GM19035 (cell line): Measurements from ENCODE around the gene OSER1.

Experiments used
- ATAC-seq: cut with Tn5 transposase; IDR thresholded peaks from one replicate; pipeline ENCODE4 v1.9.1; 2021; ENCODE audit not compliant: unreplicated experiment

Gene OSER1

DNA sequence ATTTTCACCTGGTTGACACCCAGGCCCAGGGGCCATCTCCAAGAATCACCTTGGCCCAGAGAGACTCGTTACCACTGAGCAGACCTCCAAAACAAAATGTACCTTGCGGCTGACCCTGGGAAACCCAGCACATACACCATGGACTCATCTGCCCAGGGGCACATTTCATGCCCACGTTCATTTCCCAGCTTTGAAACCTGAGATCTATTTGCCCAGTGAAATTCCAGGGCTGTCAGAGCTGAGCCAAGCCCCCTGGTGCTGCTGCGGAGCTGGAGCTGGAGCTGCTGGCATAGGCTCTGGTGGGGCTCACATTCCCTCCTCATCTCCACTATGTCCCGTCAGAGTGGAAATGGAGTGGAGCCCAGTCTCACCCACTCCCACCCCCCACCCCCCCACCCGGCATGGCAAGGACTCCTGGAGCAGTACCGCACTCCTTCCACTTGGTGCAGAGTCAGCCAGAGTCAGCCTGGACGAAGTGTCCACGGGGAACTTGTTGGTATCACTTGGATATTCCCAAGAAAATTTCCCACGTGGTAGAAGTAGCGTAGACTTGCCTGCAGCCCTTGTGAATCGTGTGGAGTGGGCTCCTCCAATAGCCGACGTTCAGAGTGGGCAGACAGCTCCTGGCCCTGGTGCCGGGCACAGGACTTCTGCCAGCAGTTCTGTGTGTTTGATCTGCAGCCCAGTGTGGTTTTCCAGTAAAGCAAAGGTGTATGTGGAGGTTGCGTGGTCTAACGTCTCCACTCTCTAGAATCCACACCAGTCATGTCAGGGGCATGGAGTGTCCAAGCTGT, 18.1 kb upstream of the OSER1 start:
- ATAC-seq = no peak

DNA sequence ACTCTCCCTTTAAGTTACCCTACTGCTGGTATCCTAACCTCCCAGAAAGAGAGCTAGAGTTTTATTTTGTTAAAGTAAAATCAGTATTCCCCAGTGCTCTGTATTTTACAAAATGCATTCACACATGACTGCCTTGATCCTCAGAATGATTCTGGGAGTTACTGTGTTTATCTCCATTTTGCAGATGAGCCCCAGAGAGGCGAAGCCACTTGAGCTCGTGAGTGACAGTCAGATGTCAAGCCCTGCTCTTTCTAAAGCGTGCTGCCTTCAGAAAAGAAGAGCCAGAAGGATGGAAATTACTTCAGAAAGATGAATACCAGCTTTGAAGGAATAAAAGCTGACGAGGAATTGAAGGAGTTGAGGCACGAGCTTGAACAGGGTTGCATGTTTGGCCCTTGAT, 14.1 kb upstream of the OSER1 start:
- no peak for ATAC-seq

DNA sequence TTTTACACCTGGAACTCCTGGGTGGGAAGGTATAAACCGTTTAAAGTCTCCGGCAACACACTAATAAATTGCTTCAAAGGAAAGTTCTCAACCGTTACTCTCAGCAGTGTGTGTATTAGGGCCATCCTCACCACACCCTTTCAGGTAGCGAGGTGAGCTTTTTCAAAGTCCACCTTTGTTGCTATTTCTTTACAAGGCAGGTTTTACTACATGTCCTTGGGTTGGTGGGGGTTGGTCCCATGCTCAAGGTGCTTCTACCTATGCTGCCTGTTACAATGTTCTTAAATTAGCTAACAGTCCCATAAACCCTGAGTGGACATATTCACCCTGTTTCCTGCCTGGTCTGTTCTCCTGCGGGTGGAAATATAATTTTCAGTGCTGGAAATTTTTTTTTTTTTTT, 13.2 kb upstream of the OSER1 start:
- no peak for ATAC-seq

DNA sequence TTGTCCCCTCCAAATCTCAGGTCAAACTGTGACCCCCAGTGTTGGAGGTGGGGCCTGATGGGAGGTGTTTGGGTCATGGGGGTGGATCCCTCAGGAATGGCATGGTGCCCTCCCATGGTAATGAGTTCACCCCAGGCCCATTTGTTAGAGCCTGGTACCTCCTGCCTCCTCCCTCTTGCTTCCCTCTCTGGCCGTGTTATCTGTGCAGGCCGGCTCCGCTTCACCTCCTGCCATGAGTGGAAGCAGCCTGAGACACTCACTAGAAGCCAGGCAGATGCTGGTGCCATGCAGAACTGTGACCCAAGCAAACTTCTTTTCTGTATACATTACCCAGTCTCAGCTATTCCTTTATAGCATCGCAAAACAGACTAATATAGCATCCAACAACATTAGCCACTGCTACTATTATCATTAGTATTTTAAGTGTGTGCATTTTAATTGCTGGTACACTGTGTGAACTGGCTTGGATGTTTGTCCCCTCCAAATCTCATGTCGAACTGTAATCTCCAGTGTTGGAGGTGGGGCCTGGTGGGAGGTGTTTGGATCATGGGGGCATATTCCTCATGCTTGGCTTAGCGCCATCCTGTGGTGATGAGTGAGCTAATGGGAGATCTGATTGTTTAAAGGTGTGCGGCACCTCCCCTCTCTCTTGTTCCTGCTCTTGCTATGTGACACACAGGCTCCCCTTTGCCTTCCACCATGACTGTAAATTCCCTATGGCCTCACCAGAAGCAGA, 12.2 kb upstream of the OSER1 start:
- no peak for ATAC-seq

DNA sequence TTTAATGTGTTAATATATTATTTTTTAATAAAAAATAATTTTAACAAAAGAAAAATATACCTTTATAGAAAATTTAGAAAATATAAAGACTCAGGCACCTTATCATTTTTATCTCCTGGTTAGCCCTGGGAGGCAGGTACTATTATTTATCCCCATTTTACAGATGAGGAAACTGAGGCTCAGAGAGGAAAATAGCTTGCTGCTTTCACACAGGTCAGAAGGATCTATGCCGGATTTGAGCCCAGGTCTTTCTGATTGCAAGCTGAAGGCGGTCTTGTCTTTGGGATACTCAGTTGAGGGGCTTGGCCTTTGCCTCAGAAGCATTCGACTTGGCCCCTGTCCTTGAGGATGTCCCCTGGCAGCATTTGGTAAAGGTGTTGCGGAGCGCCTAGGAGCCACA, 11.5 kb upstream of the OSER1 start:
- no peak for ATAC-seq

DNA sequence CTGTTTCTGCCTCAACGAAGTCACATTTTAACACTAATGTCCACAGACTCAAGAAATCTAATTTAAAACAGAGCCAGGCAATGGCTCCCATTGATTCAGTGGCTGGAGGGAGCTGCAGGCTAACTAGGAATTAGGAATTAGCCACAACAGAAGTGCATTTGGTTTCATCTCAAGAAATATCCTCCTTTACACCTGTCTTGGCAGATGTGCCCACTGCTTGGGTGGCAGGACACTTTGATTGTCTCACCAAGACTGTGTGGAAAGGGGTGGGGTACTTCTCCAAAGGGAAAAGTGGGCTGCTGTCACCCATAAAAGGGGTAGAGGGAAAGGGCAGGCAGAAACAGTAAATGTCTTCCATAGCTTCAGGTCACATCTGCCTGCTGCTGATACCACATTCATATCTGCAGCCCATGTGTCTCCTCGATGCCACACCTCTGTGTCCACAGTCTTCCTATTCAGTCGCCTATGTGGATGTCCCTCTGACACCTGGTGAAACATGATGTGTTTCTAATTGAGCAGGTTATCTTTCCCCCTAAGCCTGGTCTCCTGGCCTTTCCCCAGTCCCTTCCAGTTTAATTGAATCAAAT, 10.9 kb upstream of the OSER1 start:
- ATAC-seq = no peak

DNA sequence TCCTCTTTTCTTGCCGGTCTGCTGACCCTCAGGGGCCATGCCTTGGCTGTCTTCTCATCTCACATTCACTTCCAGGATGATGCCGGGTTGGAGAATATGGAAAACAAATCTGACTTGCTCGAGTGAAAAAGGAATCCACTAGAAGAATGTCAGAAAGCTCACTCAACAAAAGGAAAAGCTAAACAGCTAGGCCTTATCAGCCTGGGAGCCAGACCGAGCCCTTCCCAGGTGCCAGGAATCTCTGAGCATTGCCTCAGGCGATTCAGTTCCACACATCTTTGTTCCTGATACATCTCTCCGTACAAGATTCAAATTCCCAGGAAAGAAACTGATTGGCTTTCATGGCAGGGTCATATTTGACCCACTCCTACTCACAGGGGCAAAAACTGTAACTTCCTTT, 9.2 kb upstream of the OSER1 start:
- ATAC-seq = no peak

DNA sequence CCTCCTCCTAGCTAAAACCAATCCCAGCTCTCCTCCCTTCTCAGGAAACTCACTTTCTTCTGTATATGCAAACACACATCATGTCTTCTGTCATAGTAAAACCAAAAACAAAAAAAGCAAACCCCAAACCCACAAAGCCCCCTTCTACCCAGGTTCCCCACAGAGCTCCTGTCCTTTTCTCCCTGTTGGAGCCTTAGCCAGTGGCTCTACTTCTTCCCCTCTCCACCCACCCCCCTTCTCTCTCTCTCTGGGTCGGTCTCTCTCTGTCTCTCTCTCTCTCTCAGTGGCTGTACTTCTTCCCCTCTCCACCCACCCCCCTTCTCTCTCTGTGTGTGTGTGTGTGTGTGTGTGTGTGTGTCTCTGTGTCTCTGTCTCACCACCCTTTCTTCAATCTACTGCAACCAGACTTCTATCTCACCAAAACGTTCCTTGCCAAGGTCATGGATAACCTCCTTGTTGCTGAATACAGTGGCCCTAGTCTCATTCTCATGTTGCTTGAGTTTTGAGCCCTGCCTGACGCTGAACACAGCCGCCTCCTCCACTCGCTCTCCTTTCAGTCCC, 8.7 kb upstream of the OSER1 start:
- ATAC-seq = no peak

DNA sequence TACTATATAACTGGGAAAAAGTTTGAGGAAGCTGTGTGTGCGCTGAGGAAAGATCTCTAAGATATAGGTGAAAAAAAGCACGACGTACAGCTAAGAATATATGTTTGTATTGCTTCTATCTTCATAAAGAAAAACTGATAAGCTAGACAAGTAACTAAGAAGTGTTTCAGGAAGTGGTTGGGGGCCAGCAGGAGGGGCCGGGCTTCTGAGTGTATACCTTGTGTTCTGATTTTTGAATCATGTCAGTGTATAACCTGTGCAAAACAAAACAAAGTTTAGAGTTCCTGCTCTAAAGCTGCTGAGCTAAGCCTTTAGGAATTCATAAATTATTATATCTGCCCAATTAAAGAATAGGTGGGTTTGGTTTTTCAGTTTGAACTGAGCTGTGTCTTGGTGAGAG, 7.9 kb upstream of the OSER1 start:
- ATAC-seq = no peak

DNA sequence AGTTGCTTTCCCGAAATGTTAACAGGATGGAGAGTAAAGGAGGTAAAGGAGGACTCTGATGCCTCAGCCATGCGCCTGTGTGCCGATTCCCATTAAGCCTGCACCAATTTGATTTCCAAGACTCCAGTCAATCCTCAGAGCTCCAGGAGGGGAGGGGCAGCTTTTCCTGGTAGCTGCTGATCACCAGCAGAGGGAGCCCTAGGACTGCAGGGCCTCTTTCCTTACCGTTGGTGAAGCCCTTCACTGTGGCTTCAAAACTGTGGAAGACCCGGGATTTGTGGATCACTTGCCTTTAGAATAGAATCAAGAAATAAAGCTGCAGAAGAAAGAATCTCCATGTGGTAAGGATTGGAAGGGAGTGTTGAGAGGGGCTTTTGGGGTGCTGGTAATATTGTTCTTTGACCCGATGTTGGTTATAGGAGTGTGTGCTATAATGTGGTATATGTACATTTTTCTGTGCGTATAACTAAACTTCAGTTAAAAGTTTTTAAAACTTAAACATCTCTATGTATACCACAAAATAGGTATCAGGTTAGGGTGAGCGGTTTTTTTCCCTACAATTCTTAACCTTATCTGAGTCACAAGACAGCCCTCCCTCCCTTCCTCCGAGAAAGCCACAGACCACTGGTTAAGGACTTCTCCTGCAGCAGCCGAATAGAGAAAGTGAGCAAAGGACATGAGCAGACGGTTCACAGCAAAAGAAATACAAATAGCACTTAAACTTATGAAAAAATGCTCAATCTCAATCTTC, 6.9 kb upstream of the OSER1 start:
- ATAC-seq = no peak

DNA sequence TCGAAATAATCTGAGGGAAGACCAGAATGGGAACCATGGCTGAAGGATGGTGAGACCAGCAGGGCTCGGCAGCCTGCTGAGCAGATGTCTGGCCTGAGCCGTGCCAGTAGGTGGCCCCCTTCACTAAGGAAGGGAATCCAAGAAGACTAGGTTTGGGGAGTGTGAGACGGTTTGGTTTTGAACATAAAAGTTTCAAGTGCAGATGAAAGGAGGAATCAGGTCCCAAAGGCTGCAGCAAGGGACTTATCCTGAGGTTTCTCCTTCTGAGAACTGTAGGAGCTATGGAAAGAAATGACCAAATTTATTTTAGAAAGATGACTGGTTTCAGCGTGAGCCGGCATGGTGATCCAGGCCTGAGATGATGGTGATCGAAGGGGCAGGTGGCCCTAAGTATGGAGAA, 4.6 kb upstream of the OSER1 start:
- no peak for ATAC-seq

DNA sequence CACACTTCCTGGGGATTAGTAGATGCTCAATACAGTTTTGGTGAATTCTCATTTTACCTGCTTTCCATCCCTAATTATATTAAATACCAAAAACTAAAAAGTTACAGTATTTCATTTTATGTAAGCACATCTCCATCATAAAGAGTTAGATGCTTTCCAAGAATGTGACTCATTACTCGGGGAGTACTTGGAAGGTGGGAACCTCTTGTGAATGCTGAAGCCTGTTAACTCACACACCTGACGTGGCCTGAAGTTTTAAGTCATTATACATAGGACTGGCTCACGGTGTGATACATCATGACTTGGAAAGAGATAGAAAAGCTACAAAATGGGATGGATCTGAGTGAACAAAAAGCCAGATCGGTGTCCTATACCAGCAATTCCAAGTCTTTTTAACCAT, 2.2 kb upstream of the OSER1 start:
- ATAC-seq = no peak

DNA sequence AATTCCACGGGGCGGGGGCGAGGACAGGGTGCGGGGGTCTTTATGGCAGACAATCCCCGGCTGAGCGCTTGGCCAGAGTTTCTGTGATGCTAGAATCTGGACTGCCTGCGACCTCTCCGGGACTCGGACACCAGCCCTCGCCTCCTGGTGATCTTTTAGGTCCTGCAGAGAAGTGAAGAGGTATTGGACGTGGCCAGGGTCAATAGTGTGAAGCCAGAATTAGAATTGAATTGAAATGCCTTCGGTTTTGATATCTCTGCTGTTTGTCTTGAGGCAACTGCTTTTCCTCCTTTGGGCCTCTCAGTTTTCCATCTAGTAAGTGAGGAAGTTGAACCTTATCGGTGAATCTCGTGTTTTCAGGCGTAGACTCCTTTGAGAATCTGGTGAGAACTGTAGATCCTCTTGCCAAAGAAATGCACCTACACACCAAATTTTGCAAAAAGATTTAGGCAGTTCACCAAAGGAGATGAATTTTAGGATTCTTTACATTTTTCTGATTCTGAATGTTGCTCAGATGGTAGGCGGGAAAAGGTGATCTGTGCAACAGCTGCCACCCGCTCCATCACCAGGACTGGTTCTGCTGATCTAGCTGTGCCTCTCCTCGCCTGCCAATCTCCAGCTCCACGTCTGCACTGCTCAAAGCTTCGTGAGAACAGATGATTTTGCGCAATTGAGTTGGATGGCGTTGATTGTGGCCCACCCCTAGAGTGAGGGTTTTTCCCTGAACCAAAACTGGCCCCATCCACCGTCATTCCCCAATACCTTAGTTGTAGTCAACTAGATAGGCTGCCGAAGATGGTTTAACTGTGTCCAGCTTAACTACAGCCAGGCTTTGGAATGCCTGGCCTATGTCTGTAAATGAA, 837 bp upstream of the OSER1 start:
- peak; percentile 13 for ATAC-seq

DNA sequence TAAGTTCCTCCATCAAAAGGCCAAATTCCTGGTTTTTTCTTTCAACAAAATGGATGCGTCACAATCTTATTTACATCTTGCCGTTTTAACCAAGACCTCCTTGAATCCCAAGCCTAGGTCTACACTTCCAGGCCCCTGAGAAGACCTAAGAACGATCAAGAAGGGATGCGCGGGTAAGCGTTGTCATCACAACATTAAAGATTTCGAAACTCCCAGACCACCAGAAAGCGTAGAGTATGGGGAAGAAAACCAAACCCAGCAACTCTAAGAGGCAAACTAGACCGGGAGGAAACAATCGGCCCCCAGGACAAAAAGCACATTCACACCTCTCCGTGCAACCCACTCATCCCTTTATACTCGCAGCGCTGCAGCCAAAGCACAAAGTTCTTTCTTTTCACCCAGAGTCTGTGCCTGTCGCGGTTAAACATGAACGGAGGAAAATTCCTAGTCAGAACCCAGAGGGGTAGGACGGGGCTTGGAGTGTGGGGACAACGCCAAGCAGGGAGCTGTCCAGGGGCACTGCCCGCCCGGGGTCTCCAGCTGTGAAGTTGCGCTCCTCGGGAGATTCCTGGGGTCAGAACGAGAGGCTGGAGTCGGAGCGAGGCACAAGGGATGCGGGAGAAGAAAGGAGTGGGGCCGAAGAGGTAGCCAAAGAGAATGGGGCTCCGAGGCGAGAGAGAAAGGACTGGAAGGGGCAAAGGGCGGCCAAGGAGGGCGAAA, 725 bp downstream of the OSER1 start:
- peak; percentile 1 for ATAC-seq

DNA sequence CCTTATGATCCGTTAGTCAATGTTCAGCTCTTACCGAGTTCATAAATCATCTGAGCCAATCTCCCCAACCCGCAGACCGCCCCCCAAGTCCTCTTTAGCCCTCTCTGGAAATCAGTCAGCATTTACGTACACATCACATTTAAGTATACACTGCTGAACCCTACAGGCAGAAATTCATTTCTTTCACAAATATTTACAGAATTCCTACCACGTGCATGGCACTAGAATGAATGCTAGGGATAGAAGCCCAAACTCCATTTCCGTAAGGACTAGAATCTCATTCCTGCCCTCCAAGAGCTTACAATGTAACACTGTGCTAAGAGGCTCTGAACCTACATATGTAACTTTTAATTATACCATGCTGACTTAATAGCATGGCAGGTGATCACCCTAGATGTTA, 1.8 kb downstream of the OSER1 start:
- ATAC-seq = no peak

DNA sequence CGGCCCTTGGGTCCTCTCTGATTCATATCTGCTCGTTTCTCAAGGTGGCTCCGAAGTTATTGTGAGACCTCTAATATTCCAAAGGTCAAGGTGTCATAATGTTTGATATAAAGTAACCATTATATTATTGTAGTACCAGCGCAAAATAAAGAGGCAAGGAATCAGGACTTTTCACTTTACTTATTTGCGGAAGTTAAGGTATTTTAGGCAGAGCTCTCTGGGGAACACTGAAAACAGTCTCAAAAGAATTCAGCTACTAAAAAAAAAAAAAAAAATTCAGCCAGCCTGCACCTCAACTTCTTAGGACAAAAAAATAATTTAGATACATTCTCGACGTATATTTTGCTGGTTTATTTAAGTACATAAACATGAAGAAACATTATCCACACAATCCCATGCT, 2.4 kb downstream of the OSER1 start:
- ATAC-seq = no peak

DNA sequence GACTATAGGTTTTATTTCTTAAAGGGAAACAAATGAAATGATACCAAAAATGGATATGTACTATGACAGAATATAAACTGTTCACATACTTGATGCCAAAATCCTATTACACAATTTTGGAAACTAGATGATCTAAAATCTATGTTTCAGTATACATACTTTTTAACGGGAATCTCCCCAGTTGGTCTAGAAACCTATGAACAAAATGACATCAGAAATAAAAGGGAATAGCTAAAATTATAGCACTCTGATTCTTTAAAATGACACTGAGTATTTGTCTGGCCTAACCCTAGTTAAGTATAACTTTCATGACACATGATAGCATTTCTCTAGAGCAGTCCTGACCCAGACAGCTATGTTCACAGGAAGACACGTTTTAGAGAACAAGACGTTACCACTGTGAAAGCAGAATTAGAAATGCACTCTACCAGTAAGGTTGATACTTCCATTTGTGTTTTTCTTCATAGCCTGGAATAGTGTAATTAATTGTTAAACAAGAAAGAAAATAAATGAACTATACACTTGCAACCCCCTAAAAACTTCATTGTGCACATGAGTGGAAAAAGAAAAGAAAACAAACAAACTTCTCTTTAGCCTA, 3.3 kb downstream of the OSER1 start:
- ATAC-seq = no peak

DNA sequence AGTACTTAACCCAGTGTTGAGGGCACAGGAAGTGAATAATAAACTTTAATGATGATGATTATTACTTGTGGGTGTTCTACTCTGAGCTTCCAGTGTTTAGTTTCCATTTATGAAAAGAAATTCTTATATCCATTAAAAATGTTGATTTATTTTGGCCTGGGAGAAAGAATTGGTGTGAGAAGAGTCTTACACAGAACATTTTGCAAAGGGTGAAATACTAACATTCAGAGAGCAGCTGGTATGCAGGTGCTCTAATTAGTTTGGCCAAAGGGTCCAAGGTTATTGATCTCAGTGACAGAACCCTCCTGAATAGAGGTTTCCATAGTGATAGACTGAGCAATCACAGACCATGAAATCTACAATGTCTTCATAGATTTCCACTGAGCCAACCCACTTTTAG, 4.4 kb downstream of the OSER1 start:
- ATAC-seq = no peak

DNA sequence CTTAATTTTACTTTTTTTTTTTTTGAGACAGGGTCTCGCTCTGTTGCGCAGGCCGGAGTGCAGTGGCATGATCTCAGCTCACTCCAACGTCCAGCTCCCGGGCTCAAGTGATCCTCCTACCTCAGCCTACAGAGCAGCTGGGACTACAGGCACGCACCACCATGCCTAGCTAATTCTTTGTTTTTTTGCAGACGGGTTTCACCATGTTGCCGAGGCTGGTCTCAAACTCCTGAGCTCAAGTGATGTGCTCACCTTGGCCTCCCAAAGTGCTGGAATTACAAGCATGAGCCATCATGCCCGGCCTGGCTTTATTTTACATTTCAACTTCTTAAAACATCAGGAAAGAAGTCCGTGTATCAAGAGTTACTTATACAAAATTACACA, 5.7 kb downstream of the OSER1 start:
- no peak for ATAC-seq
